A549 (cell line): ENCODE data around the gene JHY. TPM values are rescaled to one million over a fixed set of nuclear protein-coding genes. Genes with fewer than 3 reads are reported as not detected.

Experiments used
- ATAC-seq, 2 experiments: fragments of 200-7000 bp in 1 of 2; fragments of >200 bp in 1 of 2; cut with Nextera tagmentation in 1 of 2; cut with Tn5 transposase in 1 of 2; 3 replicates each; pipeline versions ENCODE4 v1.8.0 to v1.9.1; 2018 to 2020; ENCODE audit warnings: mild to moderate bottlenecking in 1 of 2, moderate library complexity in 1 of 2
- CTCF ChIA-PET: fragments of 300-600 bp; sonication (Branson Sonifier 250); formaldehyde crosslinking; extraction: SDS; loops from one replicate; lab custom pipeline; 2021; ENCODE audit warnings: antibody characterized with exemption, inconsistent platforms; lab: Yijun Ruan, JAX
- POLR2A ChIA-PET: fragments of 350-600 bp; formaldehyde crosslinking; extraction: SDS; loops from one replicate; lab custom pipeline; 2021; ENCODE audit warnings: antibody characterized with exemption, inconsistent platforms; lab: Yijun Ruan, JAX
- DNase-seq, 2 experiments: peaks; one replicate each; pipeline versions ENCODE4 v3.0.0 to v3.0.0-alpha.2; 2011 to 2016; ENCODE audit warnings: low read depth in 1 of 2, low spot score in 1 of 2
- FAIRE-seq: peaks from 2 replicates; lab custom pipeline; 2011; peaks lifted over from hg19 to GRCh38; lab: Jason Lieb, UNC
- H3K27ac ChIP-seq, 2 experiments: fragments of >200 bp; sonication (Bioruptor Twin); formaldehyde crosslinking; 3 replicates each; pipeline ENCODE4 v1.5.1; 2016 to 2017
- H3K4me1 ChIP-seq: fragments of >200 bp; sonication (Bioruptor Twin); formaldehyde crosslinking; 3 replicates; pipeline ENCODE4 v1.6.1; 2016
- H3K4me2 ChIP-seq: fragments of >200 bp; sonication (Bioruptor Twin); formaldehyde crosslinking; 3 replicates; pipeline ENCODE4 v1.6.1; 2016
- H3K4me3 ChIP-seq: fragments of >200 bp; sonication (Bioruptor Twin); formaldehyde crosslinking; 3 replicates; pipeline ENCODE4 v1.5.1; 2016
- H3K9me3 ChIP-seq: fragments of >200 bp; sonication (Bioruptor Twin); formaldehyde crosslinking; 3 replicates; pipeline ENCODE4 v1.6.1; 2016
- ATOH8 ChIP-seq: fragments of 250-450 bp; sonication (Bioruptor Pico); IDR thresholded peaks from 2 replicates; pipeline ENCODE4 v1.5.0; 2020; ENCODE audit warnings: low read depth, mild to moderate bottlenecking, moderate library complexity
- BCL3 ChIP-seq: fragments of >200 bp; sonication (Bioruptor Twin); formaldehyde crosslinking; IDR thresholded peaks from 3 replicates; pipeline ENCODE4 v1.6.1; 2016
- CBX8 ChIP-seq: fragments of 200-600 bp; sonication (generic); IDR thresholded peaks from 2 replicates; pipeline ENCODE4 v1.6.1; 2016
- CTCF ChIP-seq: fragments of >200 bp; sonication (Bioruptor Twin); formaldehyde crosslinking; IDR thresholded peaks from 3 replicates; pipeline ENCODE4 v1.5.1; 2016
- FOXS1 ChIP-seq: fragments of 250-450 bp; sonication (Bioruptor Pico); IDR thresholded peaks from 2 replicates; pipeline ENCODE4 v1.5.0; 2020; ENCODE audit warnings: mild to moderate bottlenecking, moderate library complexity
- GATA3 ChIP-seq: IDR thresholded peaks from 2 replicates; pipeline ENCODE4 v1.6.1; 2012; ENCODE audit warnings: borderline replicate concordance
- HDAC2 ChIP-seq: fragments of 200-600 bp; sonication (generic); IDR thresholded peaks from 2 replicates; pipeline ENCODE4 v1.6.1; 2016
- HEYL ChIP-seq: fragments of 250-450 bp; sonication (Bioruptor Pico); IDR thresholded peaks from 2 replicates; pipeline ENCODE4 v1.8.0; 2021; ENCODE audit warnings: mild to moderate bottlenecking, moderate library complexity
- HOXA7 ChIP-seq: fragments of 250-450 bp; sonication (Bioruptor Pico); IDR thresholded peaks from 2 replicates; pipeline ENCODE4 v1.5.0; 2020; ENCODE audit warnings: mild to moderate bottlenecking, moderate library complexity
- HOXB13 ChIP-seq: fragments of 250-450 bp; sonication (Bioruptor Pico); IDR thresholded peaks from 2 replicates; pipeline ENCODE4 v1.5.0; 2020; ENCODE audit warnings: low read depth, mild to moderate bottlenecking, moderate library complexity
- JUN ChIP-seq, 2 experiments: fragments of >200 bp; sonication (Bioruptor Twin); formaldehyde crosslinking; IDR thresholded peaks; 2 replicates in 1 of 2; 3 replicates in 1 of 2; pipeline ENCODE4 v1.6.1; 2016 to 2017
- MAFK ChIP-seq: fragments of 450-650 bp; IDR thresholded peaks from 2 replicates; pipeline ENCODE4 v1.6.1; 2014; ENCODE audit not compliant: partially characterized antibody
- MAZ ChIP-seq: fragments of 150-350 bp; IDR thresholded peaks from 2 replicates; pipeline ENCODE4 v1.6.1; 2014; ENCODE audit warnings: antibody characterized with exemption, low read depth, low read length, borderline replicate concordance
- NR3C1 ChIP-seq: fragments of >200 bp; sonication (Bioruptor Twin); formaldehyde crosslinking; IDR thresholded peaks from 3 replicates; pipeline ENCODE4 v1.6.1; 2017
- PHF8 ChIP-seq: fragments of 200-600 bp; sonication (generic); IDR thresholded peaks from 2 replicates; pipeline ENCODE4 v1.6.1; 2016; ENCODE audit warnings: low read depth, mild to moderate bottlenecking, antibody characterized with exemption, moderate library complexity, borderline replicate concordance
- POLR2A ChIP-seq: IDR thresholded peaks from 2 replicates; pipeline ENCODE4 v1.6.1; 2012; ENCODE audit warnings: mild to moderate bottlenecking, low read length
- POLR2AphosphoS2 ChIP-seq: conservative IDR thresholded peaks from 2 replicates; pipeline ENCODE4 v1.6.1; 2012; ENCODE audit warnings: low read length, improper control_type of control experiment, inconsistent platforms
- RAD21 ChIP-seq, 2 experiments: fragments of >200 bp in 1 of 2; sonication (Bioruptor Twin) in 1 of 2; formaldehyde crosslinking in 1 of 2; IDR thresholded peaks in 1 of 2; conservative IDR thresholded peaks in 1 of 2; 2 replicates in 1 of 2; 3 replicates in 1 of 2; pipeline ENCODE4 v1.6.1; 2012 to 2018; ENCODE audit warnings: inconsistent platforms in 1 of 2
- REST ChIP-seq: fragments of 200-600 bp; sonication (generic); IDR thresholded peaks from 2 replicates; pipeline ENCODE4 v1.6.1; 2016; ENCODE audit warnings: antibody characterized with exemption, mild to moderate bottlenecking, moderate library complexity
- SREBF2 ChIP-seq: fragments of 450-650 bp; IDR thresholded peaks from 2 replicates; pipeline ENCODE4 v1.6.1; 2014; ENCODE audit warnings: mild to moderate bottlenecking, moderate library complexity
- USF2 ChIP-seq: fragments of 450-650 bp; IDR thresholded peaks from 2 replicates; pipeline ENCODE4 v1.6.1; 2014; ENCODE audit warnings: antibody characterized with exemption
- ZC3H11A ChIP-seq: fragments of 450-650 bp; IDR thresholded peaks from 2 replicates; pipeline ENCODE4 v1.6.1; 2014; ENCODE audit warnings: antibody characterized with exemption, mild to moderate bottlenecking
- WGBS: methylation state at CpG from one replicate; pipeline ENCODE4 v1.1.6; 2017; ENCODE audit errors: missing lambda C conversion rate; 5-methylcytosine and 5-hydroxymethylcytosine counted together
- polyA plus RNA-seq, 4 experiments: library from polyadenylated mRNA; depleted of rRNA in 3 of 4; stranded (reverse); fragments of >200 nt; fragmentation: RNase III in 1 of 4; extraction: RNeasy Plus Mini Kit Qiagen cat#74134 plus additional on column Dnase treatment in 1 of 4; gene quantifications; 2 replicates in 3 of 4; 3 replicates in 1 of 4; pipeline ENCODE4 v1.2.3, GENCODE V29; 2011 to 2017

Gene JHY
- polyA plus RNA-seq, 2 of the 4 experiments (the other 2 are of a cell fraction), result 3.4 to 6.9 TPM

- TF ChIP-seq POLR2AphosphoS2 (no peak), MAFK (peak; percentile 39)
- H3K4me1 ChIP-seq, result no peaks in the 10 kb centered on the region
- no peak for FAIRE-seq
- no peaks in the 10 kb centered on the region for H3K9me3 ChIP-seq
- H3K4me2 ChIP-seq, result no peak overlapping the region
- DNase-seq, result no peak
- ATAC-seq, result no peak
- ChIA-PET POLR2A (no interaction called here), CTCF (interaction anchor here (3.6 kb wide), 1 partner anchor 17 kb away, joined by 14 read pairs; no protein-coding TSS in a partner anchor)
- no peak overlapping the region for H3K4me3 ChIP-seq
- H3K27ac ChIP-seq, result no peak overlapping the region
Observed at GRCh38 chr11:122836916-122837315, 45.6 kb upstream of the JHY start.

GRCh38 chr11:122837528-122838346, 44.8 kb upstream of the JHY start:
- H3K4me2 ChIP-seq, result no peak overlapping the region
- DNase-seq (no peak), ATAC-seq (no peak), FAIRE-seq (no peak)
- H3K27ac ChIP-seq, result no peak overlapping the region
- H3K4me1 ChIP-seq, result no peaks in the 10 kb centered on the region
- no peak for TF ChIP-seq ATOH8
- no peak for TF ChIP-seq JUN (IDR thresholded peaks at IDR 0.05)
- TF ChIP-seq ZC3H11A, result no peak
- no peak for TF ChIP-seq POLR2A
- TF ChIP-seq HOXA7 (CRISPR knock-in tag), result no peak
- TF ChIP-seq CTCF, result no peak
- TF ChIP-seq HEYL (CRISPR knock-in tag), result no peak
- no peak for TF ChIP-seq HOXB13 (CRISPR knock-in tag)
- TF ChIP-seq PHF8, result no peak
- TF ChIP-seq SREBF2, result no peak
- TF ChIP-seq RAD21 (conservative IDR thresholded peaks at IDR 0.05 in 1 of 2, IDR thresholded peaks at IDR 0.05 in 1 of 2), result no peak
- no peak for TF ChIP-seq NR3C1
- WGBS, result 48% methylated on average over 4 of the region's 4 CpGs
- ChIA-PET CTCF (no interaction called here), POLR2A (no interaction called here)
- no peak overlapping the region for H3K4me3 ChIP-seq
- no peaks in the 10 kb centered on the region for H3K9me3 ChIP-seq

GRCh38 chr11:122843281-122844141, 39.0 kb upstream of the JHY start:
- Histone ChIP-seq H3K4me1 (no peaks in the 10 kb centered on the region), H3K4me2 (no peak overlapping the region), H3K27ac (no peak overlapping the region), H3K9me3 (no peaks in the 10 kb centered on the region), H3K4me3 (no peak overlapping the region)
- 65% methylated on average over 10 of the region's 10 CpGs for WGBS
- POLR2A ChIA-PET, result no interaction called here
- ATAC-seq (no peak), DNase-seq (no peak), FAIRE-seq (no peak)
- CTCF ChIA-PET, result interaction anchor here (0.8 to 15.0 kb wide), 3 partner anchors 9 to 213 kb away, joined by 3 to 212 read pairs (median 9); no protein-coding TSS in a partner anchor
- TF ChIP-seq HDAC2, result no peak
- TF ChIP-seq CBX8, result no peak
- no peak for TF ChIP-seq FOXS1 (CRISPR knock-in tag)
- no peak for TF ChIP-seq ATOH8
- no peak for TF ChIP-seq USF2
- TF ChIP-seq REST, result no peak
- no peak for TF ChIP-seq ZC3H11A
- TF ChIP-seq BCL3, result no peak
- no peak for TF ChIP-seq GATA3
- TF ChIP-seq NR3C1, result no peak
- no peak for TF ChIP-seq MAZ
